ENCODE data around the gene MEP1B.

GRCh38 chr18:32209685-32210445 lies 20.0 kb downstream of the MEP1B start:
- TF ChIP-seq EZH2phosphoT487 (IDR thresholded peaks at IDR 0.05; ENCODE audit: insufficient read depth, low read depth), result no peak
- TF ChIP-seq EZH2 (IDR thresholded peaks at IDR 0.05; ENCODE audit: insufficient read depth, poor library complexity, severe bottlenecking), result no peak

Measured in GM23248 (cell line).